ENCODE measurements around the gene MDM2.
"Not testable (repeated sequence)": the region's sequence is repeated elsewhere in the genome, so short reads cannot be mapped to it uniquely, and the experiment has no call there.

The MDM2 gene

DNA sequence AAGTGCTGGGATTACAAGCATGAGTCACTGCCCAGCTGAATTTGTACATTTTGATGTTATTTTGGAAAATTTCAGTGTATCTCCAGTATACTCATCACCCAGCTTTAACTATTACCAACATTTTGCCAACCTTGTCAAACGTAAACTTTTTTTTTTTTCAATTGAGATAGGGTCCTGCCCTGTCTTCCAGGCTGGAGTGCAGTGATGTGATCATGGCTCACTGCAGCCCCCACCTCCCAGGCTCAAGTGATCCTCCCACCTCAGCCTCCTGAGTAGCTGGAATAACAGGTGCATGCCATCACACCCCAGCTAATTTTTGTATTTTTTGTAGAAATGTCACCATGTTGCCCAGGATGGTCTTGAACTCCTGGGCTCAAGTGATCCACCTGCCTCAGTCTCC, 29.2 kb downstream of the MDM2 start:
- Histone ChIP-seq H3K27ac (no peak overlapping the region), H3K79me2 (ENCODE audit: insufficient read depth, low read depth) (peaks cover 5% of the 10 kb centered on the region; the same call in 1 of the 2 replicates), H3K27me3 (ENCODE audit: insufficient read depth, low read depth) (no peaks in the 10 kb centered on the region), H3K36me3 (ENCODE audit: insufficient read depth) (peaks cover 19% of the 10 kb centered on the region; the same call in 1 of the 2 replicates), H2AFZ (ENCODE audit: low read depth) (no peak overlapping the region), H3K4me1 (ENCODE audit: low read depth, poor library complexity, severe bottlenecking) (no peaks in the 10 kb centered on the region), H3K4me2 (no peak overlapping the region), H3K4me3 (IDR thresholded peaks at IDR 0.05; ENCODE audit: insufficient read depth, low read depth, low read length) (no peak overlapping the region), H4K20me1 (ENCODE audit: insufficient read depth) (no peaks in the 10 kb centered on the region), H3K9ac (no peak overlapping the region)
- TF ChIP-seq CTCF (conservative IDR thresholded peaks at IDR 0.05; ENCODE audit: low read depth, low read length), result no peak

DNA sequence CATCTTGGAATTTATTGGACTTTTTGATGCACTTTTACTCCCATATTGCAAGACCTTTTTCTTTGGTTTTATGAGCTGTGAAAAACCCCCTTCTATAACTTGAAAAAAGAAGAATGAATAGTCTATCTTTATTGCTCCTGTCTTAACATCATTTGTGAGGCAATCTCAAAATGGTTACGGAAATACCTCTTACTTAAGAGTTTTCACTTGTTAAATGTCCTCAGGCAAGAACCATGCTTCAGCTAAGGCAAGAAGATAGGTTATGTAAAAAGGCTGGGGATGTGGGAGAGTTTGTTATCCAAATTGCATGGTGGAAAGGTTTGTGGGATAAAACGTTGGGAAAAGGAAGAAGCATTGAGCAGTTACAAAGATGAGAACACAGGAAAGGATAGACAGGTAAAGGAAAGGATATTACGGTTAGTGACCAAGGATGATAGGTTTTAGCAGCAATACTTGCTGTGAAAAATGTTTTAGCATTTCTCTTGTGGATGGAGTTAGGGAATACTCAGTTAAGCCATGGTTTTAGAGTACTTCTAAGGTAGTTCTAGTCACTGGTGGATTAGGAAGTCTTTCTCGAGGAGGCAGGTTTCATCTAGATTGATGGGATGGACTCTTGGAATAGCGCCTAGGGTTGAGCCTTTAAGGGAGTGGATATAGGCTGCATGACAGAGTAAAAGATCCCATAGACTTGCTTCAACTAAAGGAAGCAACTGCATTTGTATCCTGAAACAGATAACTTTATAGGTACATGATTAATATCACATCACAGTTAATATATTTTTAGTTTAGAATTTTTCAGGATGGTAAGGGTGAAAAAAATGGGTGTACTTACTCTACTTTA, 30.3 kb downstream of the MDM2 start:
- Histone ChIP-seq H3K9ac (no peak overlapping the region), H2AFZ (ENCODE audit: low read depth) (no peak overlapping the region), H3K4me3 (IDR thresholded peaks at IDR 0.05; ENCODE audit: insufficient read depth, low read depth, low read length) (no peak overlapping the region), H3K27ac (no peak overlapping the region), H3K27me3 (ENCODE audit: insufficient read depth, low read depth) (no peaks in the 10 kb centered on the region), H3K4me1 (ENCODE audit: low read depth, poor library complexity, severe bottlenecking) (no peaks in the 10 kb centered on the region), H3K36me3 (ENCODE audit: insufficient read depth) (peaks cover 21% of the 10 kb centered on the region; the same call in 1 of the 2 replicates), H4K20me1 (ENCODE audit: insufficient read depth) (no peaks in the 10 kb centered on the region), H3K4me2 (no peak overlapping the region), H3K79me2 (ENCODE audit: insufficient read depth, low read depth) (peaks cover 5% of the 10 kb centered on the region; the same call in 1 of the 2 replicates)
- TF ChIP-seq CTCF (conservative IDR thresholded peaks at IDR 0.05; ENCODE audit: low read depth, low read length), result no peak

DNA sequence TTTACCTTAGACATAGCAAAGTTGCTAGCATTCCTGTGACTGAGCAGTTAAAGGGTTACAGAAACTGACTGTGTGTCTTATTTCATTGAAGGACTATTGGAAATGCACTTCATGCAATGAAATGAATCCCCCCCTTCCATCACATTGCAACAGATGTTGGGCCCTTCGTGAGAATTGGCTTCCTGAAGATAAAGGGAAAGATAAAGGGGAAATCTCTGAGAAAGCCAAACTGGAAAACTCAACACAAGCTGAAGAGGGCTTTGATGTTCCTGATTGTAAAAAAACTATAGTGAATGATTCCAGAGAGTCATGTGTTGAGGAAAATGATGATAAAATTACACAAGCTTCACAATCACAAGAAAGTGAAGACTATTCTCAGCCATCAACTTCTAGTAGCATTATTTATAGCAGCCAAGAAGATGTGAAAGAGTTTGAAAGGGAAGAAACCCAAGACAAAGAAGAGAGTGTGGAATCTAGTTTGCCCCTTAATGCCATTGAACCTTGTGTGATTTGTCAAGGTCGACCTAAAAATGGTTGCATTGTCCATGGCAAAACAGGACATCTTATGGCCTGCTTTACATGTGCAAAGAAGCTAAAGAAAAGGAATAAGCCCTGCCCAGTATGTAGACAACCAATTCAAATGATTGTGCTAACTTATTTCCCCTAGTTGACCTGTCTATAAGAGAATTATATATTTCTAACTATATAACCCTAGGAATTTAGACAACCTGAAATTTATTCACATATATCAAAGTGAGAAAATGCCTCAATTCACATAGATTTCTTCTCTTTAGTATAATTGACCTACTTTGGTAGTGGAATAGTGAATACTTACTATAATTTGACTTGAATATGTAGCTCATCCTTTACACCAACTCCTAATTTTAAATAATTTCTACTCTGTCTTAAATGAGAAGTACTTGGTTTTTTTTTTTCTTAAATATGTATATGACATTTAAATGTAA, 31.5 kb downstream of the MDM2 start:
- H2AFZ ChIP-seq (ENCODE audit: low read depth), result no peak overlapping the region
- no peak overlapping the region for H3K4me3 ChIP-seq (IDR thresholded peaks at IDR 0.05; ENCODE audit: insufficient read depth, low read depth, low read length)
- H3K27me3 ChIP-seq (ENCODE audit: insufficient read depth, low read depth), result no peaks in the 10 kb centered on the region
- H3K36me3 ChIP-seq (ENCODE audit: insufficient read depth), result peaks cover 21% of the 10 kb centered on the region; the same call in 1 of the 2 replicates
- H3K4me1 ChIP-seq (ENCODE audit: low read depth, poor library complexity, severe bottlenecking), result no peaks in the 10 kb centered on the region
- no peaks in the 10 kb centered on the region for H4K20me1 ChIP-seq (ENCODE audit: insufficient read depth)
- TF ChIP-seq CTCF (conservative IDR thresholded peaks at IDR 0.05; ENCODE audit: low read depth, low read length), result no peak
- no peak overlapping the region for H3K4me2 ChIP-seq
- no peak overlapping the region for H3K9ac ChIP-seq
- H3K79me2 ChIP-seq (ENCODE audit: insufficient read depth, low read depth), result peaks cover 5% of the 10 kb centered on the region; the same call in 1 of the 2 replicates
- H3K27ac ChIP-seq, result no peak overlapping the region

- H3K79me2 ChIP-seq (ENCODE audit: insufficient read depth, low read depth); H3K4me3 ChIP-seq (IDR thresholded peaks at IDR 0.05; ENCODE audit: insufficient read depth, low read depth, low read length); H3K4me2 ChIP-seq; H3K27me3 ChIP-seq (ENCODE audit: insufficient read depth, low read depth); H2AFZ ChIP-seq (ENCODE audit: low read depth); H3K4me1 ChIP-seq (ENCODE audit: low read depth, poor library complexity, severe bottlenecking); H3K27ac ChIP-seq; H4K20me1 ChIP-seq (ENCODE audit: insufficient read depth); H3K9ac ChIP-seq: not testable (repeated sequence)
- H3K36me3 ChIP-seq (ENCODE audit: insufficient read depth), result peaks cover 21% of the 10 kb centered on the region; the same call in 1 of the 2 replicates
These were observed 33.2 kb downstream of the MDM2 start for GRCh38 chr12:68841175-68841574.
